ENCODE results near the gene FRMPD1.

GRCh38 chr9:37739222-37739621 lies 88.5 kb downstream of the FRMPD1 start:
- TF ChIP-seq CTCF (tag by site-specific recombination; IDR thresholded peaks at IDR 0.05), result no peak
- TF ChIP-seq ZNF449 (tag by site-specific recombination; IDR thresholded peaks at IDR 0.05), result no peak
- no peak for TF ChIP-seq ZNF362 (tag by site-specific recombination; IDR thresholded peaks at IDR 0.05)
- TF ChIP-seq ZNF426 (tag by site-specific recombination; IDR thresholded peaks at IDR 0.05), result no peak
- no peak for TF ChIP-seq ZNF140 (tag by site-specific recombination; IDR thresholded peaks at IDR 0.05)

Data from HEK293 (cell line).